AG04449 (cell line): ENCODE measurements around the gene PTPRH.

Source experiments
- CTCF ChIA-PET: fragments of 350-600 bp; formaldehyde crosslinking; extraction: SDS; loops from one replicate; lab custom pipeline; 2021; ENCODE audit warnings: antibody characterized with exemption; lab: Yijun Ruan, JAX
- POLR2A ChIA-PET: fragments of 400-600, 350-600 bp; formaldehyde crosslinking; extraction: SDS; loops from one replicate; lab custom pipeline; 2020; ENCODE audit warnings: antibody characterized with exemption, inconsistent platforms; lab: Yijun Ruan, JAX
- DNase-seq: peaks from one replicate; pipeline ENCODE4 v3.0.0-alpha.2; 2010; ENCODE audit warnings: low read depth, low spot score
- H3K4me3 ChIP-seq: 2 replicates; pipeline ENCODE4 v1.5.1; 2011; ENCODE audit warnings: low read depth, mild to moderate bottlenecking, control low read depth, low read length
- CTCF ChIP-seq: IDR thresholded peaks from one replicate; pipeline ENCODE4 v1.5.1; 2011; ENCODE audit warnings: mild to moderate bottlenecking, moderate library complexity, low read length, control low read depth, inconsistent platforms; ENCODE audit not compliant: insufficient read depth; ENCODE audit errors: missing control alignments

Gene PTPRH

GRCh38 chr19:55250262-55251036 is 41.1 kb upstream of the PTPRH start:
- DNase-seq, result no peak
- ChIA-PET CTCF (interaction anchor here (0.9 to 2.3 kb wide), 3 partner anchors 9 to 90 kb away, joined by 3 to 6 read pairs (median 5); no protein-coding TSS in a partner anchor), POLR2A (no interaction called here)
- TF ChIP-seq CTCF, result no peak
- no peak overlapping the region for H3K4me3 ChIP-seq

DNA sequence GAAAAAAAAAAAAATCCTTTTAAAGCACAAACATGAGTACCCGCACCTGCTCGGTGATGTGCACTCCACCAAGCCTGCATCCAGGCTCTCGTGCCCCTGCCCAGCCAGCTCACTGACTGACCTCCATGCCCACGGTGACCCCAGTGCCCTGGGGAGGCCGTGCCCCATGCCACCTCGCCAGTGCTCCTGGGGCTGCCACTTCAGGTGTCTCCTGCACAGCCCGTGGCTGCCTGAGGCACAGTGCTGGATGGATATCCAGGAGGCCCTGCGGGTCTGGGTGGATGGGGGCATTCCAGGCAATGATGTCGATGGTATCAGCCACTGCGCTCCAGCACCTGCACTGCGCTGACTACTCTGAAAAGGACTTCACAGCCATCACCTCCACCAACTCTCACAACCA is 40.5 kb upstream of the PTPRH start:
- POLR2A ChIA-PET, result no interaction called here
- no peak for DNase-seq
- no peak for TF ChIP-seq CTCF
- CTCF ChIA-PET, result interaction anchor here (0.9 to 2.3 kb wide), 3 partner anchors 10 to 89 kb away, joined by 3 to 6 read pairs (median 5); no protein-coding TSS in a partner anchor
- H3K4me3 ChIP-seq, result no peak overlapping the region

GRCh38 chr19:55248704-55249103 is 39.4 kb upstream of the PTPRH start:
- ChIA-PET CTCF (interaction anchor here (2.3 kb wide), 1 partner anchor 11 kb away, joined by 5 read pairs; no protein-coding TSS in a partner anchor), POLR2A (interaction anchor here (0.6 to 1.0 kb wide), 2 partner anchors 8 to 157 kb away, joined by 3 to 4 read pairs; no protein-coding TSS in a partner anchor)
- no peak for TF ChIP-seq CTCF
- H3K4me3 ChIP-seq, result no peak overlapping the region
- no peak for DNase-seq

DNA sequence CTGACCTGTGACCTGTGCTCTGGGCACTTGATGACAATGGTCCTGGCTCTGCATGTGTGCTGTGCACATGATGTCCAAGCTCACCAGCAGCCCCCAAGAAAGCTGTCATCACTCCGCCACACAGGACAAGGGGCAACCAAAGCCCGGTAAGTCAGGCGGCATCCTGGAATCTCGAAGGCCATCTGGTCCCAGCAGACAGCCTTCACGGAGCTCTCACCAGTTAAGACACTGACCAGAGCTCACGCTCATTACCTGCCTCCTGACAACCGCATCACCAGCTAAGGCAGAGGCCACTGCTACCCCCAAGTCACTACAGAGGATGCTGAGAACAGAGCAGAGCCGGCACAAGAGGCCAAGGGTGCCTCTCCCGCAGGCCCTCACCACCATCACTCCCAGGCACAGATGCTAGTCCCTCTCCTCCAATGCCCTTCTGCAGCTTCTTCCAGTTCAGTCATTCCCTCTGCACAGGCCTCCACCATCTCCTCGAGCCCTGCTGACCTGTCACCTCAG is 38.9 kb upstream of the PTPRH start:
- ChIA-PET CTCF (no interaction called here), POLR2A (interaction anchor here (0.6 to 1.0 kb wide), 2 partner anchors 8 to 158 kb away, joined by 3 to 4 read pairs; no protein-coding TSS in a partner anchor)
- TF ChIP-seq CTCF, result no peak
- no peak for DNase-seq
- no peak overlapping the region for H3K4me3 ChIP-seq

GRCh38 chr19:55247621-55248099 is 38.4 kb upstream of the PTPRH start:
- H3K4me3 ChIP-seq, result no peak overlapping the region
- CTCF ChIA-PET, result no interaction called here
- no peak for TF ChIP-seq CTCF
- POLR2A ChIA-PET, result interaction anchor here (1.0 kb wide), 1 partner anchor 9 kb away, joined by 3 read pairs; no protein-coding TSS in a partner anchor
- no peak for DNase-seq
